ENCODE data around the gene PISD.

DNA sequence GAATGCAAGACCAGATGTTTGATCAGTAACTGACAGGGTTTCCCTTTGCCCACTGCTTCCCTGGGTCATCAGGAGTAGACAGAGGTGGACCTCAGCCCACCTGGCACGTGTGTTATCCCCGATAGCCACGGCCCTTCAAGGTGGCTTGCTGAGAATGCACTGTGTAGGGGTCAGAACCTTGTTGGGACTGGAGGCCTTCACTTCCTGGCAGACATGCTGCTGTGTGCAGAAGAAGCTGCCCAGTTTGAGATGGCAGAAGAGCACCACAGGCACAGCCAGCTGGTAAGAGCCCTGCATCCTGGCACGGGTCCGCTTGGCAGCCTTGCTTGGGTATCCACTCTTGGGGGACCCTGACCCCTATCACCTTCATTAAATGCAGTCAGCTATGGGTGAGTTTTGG lies 83.8 kb downstream of the PISD start:
- TF ChIP-seq, protein P1, sequence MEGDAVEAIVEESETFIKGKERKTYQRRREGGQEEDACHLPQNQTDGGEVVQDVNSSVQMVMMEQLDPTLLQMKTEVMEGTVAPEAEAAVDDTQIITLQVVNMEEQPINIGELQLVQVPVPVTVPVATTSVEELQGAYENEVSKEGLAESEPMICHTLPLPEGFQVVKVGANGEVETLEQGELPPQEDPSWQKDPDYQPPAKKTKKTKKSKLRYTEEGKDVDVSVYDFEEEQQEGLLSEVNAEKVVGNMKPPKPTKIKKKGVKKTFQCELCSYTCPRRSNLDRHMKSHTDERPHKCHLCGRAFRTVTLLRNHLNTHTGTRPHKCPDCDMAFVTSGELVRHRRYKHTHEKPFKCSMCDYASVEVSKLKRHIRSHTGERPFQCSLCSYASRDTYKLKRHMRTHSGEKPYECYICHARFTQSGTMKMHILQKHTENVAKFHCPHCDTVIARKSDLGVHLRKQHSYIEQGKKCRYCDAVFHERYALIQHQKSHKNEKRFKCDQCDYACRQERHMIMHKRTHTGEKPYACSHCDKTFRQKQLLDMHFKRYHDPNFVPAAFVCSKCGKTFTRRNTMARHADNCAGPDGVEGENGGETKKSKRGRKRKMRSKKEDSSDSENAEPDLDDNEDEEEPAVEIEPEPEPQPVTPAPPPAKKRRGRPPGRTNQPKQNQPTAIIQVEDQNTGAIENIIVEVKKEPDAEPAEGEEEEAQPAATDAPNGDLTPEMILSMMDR (IDR thresholded peaks at IDR 0.05) = no peak
- TF ChIP-seq POLR2A (IDR thresholded peaks at IDR 0.05) = no peak

All from esophagus squamous epithelium (tissue), 4 donors.